Measurements from ENCODE around the gene NDEL1.

DNA sequence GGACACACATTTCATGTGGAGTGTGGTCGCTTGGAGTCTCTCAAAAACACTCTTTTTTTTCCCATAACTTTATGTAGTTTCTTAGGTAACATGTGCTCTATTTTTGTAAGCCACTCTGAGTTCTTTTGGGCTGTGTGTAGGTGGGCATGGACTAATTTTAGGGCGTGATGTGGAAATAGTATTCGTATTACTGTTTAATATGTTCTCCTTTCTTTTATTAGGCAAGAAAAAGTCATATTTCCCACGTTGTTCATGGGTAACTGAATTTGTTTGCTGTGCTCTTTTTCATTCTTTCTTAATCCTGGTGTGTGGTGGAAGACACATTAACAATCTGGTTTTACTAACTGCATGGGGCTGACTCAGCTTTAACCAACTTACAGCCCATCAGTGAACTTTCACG, 27.4 kb downstream of the NDEL1 start:
- TF ChIP-seq, protein P1, sequence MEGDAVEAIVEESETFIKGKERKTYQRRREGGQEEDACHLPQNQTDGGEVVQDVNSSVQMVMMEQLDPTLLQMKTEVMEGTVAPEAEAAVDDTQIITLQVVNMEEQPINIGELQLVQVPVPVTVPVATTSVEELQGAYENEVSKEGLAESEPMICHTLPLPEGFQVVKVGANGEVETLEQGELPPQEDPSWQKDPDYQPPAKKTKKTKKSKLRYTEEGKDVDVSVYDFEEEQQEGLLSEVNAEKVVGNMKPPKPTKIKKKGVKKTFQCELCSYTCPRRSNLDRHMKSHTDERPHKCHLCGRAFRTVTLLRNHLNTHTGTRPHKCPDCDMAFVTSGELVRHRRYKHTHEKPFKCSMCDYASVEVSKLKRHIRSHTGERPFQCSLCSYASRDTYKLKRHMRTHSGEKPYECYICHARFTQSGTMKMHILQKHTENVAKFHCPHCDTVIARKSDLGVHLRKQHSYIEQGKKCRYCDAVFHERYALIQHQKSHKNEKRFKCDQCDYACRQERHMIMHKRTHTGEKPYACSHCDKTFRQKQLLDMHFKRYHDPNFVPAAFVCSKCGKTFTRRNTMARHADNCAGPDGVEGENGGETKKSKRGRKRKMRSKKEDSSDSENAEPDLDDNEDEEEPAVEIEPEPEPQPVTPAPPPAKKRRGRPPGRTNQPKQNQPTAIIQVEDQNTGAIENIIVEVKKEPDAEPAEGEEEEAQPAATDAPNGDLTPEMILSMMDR (IDR thresholded peaks at IDR 0.05; ENCODE audit: borderline replicate concordance, extremely low read depth, low read length, poor library complexity, severe bottlenecking): no peak
- no peak for TF ChIP-seq EZH2 (IDR thresholded peaks at IDR 0.05; ENCODE audit: borderline replicate concordance, low read depth, low read length, severe bottlenecking)

Measured in DND-41 (cell line).